HFF-Myc (cell line): ENCODE measurements around the gene RNASET2.

Experiments
- DNase-seq: peaks from one replicate; pipeline ENCODE4 v3.0.0-alpha.2; 2011; ENCODE audit warnings: low read depth; ENCODE audit errors: extremely low read depth
- H3K4me3 ChIP-seq: replicated peaks from 2 replicates; pipeline ENCODE4 v1.5.1; 2011; ENCODE audit warnings: low read depth, mild to moderate bottlenecking, control low read depth, low read length
- TF ChIP-seq, protein P1 (sequence below): IDR thresholded peaks from 2 replicates; pipeline ENCODE4 v1.5.1; 2012; ENCODE audit warnings: mild to moderate bottlenecking, low read depth, low read length, control low read depth; ENCODE audit errors: missing control alignments

The RNASET2 gene, protein sequence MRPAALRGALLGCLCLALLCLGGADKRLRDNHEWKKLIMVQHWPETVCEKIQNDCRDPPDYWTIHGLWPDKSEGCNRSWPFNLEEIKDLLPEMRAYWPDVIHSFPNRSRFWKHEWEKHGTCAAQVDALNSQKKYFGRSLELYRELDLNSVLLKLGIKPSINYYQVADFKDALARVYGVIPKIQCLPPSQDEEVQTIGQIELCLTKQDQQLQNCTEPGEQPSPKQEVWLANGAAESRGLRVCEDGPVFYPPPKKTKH

DNA sequence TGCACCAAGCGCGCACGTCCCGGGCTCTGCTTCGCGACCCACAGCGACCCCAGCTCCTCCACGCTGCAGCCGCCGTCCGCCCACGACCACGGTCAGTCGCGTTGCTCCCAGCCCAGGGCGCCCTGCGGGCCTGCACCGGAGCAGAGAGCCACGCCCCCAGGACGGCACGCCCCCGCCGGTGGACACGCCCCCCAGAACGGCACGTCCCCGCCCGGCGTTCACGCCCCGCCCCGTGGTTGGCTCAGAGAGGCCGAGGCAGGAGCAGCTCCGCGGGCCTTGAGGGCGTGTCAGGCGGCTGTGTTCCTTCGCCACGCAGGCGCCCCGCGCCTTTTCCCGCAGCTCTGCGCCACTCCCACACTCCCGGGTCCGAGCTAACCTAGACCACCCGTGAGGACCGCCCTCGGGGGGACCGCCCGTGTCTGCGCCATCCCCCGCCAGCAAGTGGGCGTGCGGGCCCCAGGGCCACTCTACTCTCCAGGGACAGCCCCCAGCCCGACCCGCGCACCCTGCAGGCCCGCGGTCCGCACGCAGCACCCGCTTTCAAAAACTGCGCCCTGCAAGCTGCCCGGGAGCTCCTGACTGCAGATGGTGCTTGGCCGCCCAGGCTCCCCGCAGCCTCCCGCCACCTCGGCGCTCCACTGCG lies at the start of gene RNASET2:
RNASET2 (minus strand) TSS at position 107 of the 643 bp plus-strand sequence. CDS start 368 bp downstream, outside the sequence.
- DNase-seq, result peak; percentile 25
- TF ChIP-seq, protein P1, sequence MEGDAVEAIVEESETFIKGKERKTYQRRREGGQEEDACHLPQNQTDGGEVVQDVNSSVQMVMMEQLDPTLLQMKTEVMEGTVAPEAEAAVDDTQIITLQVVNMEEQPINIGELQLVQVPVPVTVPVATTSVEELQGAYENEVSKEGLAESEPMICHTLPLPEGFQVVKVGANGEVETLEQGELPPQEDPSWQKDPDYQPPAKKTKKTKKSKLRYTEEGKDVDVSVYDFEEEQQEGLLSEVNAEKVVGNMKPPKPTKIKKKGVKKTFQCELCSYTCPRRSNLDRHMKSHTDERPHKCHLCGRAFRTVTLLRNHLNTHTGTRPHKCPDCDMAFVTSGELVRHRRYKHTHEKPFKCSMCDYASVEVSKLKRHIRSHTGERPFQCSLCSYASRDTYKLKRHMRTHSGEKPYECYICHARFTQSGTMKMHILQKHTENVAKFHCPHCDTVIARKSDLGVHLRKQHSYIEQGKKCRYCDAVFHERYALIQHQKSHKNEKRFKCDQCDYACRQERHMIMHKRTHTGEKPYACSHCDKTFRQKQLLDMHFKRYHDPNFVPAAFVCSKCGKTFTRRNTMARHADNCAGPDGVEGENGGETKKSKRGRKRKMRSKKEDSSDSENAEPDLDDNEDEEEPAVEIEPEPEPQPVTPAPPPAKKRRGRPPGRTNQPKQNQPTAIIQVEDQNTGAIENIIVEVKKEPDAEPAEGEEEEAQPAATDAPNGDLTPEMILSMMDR, result no peak
- H3K4me3 ChIP-seq, result peak within 1 kb of the TSS; percentile 77

DNA sequence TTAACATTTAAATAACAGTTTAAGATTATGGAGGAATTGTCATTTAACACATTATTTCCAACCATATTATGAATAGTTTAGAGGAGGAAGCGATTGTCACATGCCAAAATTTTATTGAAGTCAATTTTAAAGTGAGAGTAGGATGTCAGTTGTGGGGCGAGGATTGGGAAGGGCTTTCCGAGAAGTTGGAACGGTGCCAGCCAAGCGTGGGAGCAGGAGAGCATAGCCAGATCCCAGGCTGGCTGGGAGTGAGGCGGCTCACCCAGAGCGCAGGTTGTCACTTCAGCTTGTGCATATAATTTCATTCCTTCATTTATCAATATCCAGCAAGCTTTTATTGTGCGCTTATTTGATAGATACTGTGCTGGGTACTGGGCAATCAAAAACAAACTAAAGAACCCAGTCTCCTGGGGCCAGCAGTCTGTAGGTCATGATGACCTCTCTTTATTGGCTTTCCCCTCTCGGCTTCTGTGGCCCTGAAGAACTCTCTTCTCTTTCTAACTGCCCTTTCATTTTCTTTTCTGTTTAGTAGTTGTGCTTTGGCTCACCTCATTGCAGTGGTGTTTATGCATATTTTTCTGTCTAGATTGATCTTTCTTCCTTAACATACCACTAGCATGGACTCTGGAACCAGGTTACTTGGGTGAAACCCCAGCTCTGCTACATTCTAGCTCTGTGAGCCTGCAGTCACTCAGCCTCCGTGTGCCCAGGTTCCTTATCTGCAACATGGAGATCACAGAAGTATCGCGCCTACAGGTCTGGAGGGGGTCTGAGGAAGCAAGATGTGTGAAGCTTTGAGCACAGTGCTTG lies 49.2 kb upstream of the RNASET2 start:
- no peak for DNase-seq
- no peak overlapping the region for H3K4me3 ChIP-seq
- TF ChIP-seq, protein P1, result no peak

DNA sequence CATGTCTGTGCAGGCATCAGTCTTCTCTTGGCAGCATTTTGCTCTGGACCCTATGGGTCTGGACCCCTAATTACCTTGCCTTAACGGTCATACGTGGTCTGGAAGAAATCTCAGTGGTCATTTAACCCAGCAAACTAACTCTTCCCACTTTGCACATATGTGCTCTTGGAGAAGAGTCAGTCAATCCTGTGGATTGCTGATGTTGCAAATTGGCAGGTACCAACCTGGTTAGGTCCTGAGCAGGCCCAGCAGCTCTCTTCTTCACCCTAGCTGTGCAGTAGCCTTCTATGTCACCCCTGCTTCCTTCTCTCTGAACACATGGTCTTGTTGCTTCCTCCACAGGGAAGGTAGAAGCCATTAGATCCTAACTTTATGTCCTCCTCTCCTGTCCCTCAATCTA lies 44.4 kb upstream of the RNASET2 start:
- TF ChIP-seq, protein P1, result no peak
- peak overlapping the region; percentile 93 for H3K4me3 ChIP-seq
- DNase-seq, result no peak

DNA sequence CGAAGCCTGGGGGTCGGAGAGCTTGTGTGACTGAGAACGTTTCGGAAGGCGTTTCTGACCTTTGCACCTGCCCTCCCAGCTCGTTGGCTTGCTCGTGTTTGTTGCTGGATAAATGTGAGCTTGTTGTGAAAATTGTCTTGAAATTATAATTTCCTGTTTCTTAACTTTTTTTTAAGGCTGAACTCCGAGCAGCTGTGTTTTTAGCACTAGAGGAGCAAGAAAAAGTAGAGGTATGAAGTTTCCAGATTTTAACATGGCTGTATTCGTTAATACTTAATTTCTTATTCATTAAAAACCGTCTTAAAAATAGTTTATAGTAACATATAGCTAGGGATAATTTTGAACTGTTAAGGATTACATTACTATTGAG lies 43.5 kb upstream of the RNASET2 start:
- DNase-seq, result no peak
- TF ChIP-seq, protein P1, result no peak
- H3K4me3 ChIP-seq, result peak overlapping the region; percentile 93

DNA sequence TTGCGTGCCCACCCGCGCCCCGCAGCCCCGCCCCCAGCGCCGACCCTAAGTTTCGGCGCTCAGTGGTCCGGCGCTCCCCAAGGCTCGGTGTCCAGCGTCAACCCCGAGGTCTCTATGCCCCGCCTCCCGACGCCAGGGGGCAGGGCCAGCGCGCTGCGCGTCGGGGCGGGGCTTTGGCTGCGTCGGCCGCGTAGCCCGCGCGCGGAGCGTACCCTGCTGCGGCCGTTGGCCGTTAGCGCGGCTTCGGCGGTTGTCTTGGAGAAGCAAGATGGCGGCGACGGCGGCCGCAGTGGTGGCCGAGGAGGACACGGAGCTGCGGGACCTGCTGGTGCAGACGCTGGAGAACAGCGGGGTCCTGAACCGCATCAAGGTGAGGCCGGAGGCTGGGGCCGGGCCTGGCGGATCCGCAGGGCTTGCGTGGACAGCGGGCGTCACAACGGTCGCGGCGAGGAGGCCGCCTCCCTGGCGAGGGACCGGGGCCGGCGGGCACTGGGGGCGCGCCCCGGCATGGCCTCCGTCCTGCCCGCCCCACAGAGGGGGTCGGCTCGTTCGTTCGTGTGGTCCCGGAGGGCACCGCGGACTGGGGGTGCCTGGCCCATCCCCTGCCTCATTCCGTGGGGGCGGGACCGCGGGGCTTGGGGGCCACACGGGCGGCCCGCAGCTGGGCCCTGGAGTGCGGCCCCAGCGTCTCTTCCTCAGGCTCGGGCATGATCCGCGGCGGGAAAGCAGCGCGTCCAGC lies 43.0 kb upstream of the RNASET2 start, which contains the start of gene CEP43:
CEP43 (plus strand) TSS at position 253 of the 739 bp plus-strand sequence; CDS start at position 269, 16 bp downstream.
- DNase-seq, result peak; percentile 79
- TF ChIP-seq, protein P1, result no peak

More for the DNA sequence above, 43.0 kb upstream of the RNASET2 start, which contains the start of gene CEP43:
- H3K4me3 ChIP-seq, result peak within 1 kb of the TSS; percentile 93
